HG03103 (cell line): ENCODE results near the gene YWHAH.

Source experiments
- ATAC-seq: cut with Tn5 transposase; IDR thresholded peaks from one replicate; pipeline ENCODE4 v1.9.1; 2021; ENCODE audit warnings: low read depth; ENCODE audit not compliant: unreplicated experiment

Gene YWHAH

DNA sequence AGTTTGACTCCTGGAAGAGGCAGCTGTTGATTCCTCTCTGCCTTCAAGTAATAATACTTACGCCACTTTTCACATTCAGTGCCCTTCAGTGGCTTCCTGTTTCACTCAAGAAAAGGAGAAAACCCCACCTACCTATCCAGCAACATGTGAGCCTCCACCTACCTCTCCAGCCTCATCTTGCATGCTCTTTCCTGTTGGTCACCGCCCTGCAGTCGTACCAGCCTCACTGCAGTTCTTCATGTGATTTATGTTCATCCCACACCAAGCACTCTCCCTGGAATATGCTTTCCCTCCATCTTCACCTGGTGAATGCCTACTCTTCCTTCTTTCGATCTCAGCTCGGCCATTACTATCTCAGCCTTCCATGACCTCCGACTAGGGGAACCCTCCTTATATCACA lies 21.8 kb upstream of the YWHAH start:
- ATAC-seq: no peak

DNA sequence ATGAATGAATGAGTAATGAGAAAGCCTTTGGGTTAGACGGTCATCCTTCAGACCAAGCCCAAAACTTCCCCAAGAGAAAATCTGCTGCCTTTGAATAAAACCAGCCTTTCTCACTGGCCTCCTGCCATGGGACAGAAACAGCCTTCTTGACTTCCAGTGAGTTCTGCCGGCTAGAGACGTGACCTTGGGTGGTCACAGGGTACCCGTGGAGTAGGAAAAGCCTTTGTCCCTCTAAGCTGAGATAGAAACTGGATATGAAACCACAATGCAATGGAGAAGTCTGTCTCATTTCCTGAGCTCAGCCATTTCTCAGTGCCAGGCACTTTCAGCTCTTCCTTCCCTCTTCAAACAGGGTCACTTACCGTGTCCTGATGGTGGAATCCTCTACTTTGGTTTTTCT lies 21.2 kb upstream of the YWHAH start:
- ATAC-seq: no peak

DNA sequence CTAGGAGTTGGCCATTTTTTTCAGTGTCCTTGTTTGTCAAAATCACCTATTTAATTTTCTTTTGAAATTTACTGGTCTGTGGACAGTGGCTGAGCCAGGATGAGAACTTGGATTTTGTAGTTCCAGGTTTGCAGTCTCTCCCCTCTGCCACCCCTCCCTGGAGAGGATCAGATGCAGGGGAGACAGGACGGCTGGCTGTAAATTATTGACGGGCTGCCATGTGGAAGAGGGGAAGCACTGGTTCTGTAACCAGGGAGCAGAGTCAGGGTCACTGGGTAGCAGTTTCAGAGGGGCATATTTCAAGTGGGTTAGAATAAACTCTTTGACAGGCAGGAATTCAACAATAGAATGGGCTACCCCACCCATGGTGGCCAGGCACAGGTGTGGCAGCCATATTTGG lies 20.6 kb upstream of the YWHAH start:
- ATAC-seq: no peak

DNA sequence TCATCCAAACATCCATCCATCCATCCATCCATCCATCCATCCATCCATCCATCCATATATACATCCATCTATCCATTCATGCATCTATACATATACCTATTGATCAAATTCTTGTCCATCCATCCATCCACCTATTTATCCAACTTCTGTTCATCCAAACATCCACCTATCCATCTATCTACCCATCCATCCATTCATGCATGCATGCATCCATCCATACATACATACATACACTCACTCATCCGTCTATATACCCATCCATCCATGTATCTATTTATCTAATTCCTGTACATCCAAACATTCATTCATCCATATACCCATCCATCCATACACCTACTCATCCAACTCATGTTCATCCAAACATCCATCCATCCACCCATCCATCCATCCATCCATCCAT lies 19.3 kb upstream of the YWHAH start:
- ATAC-seq: no peak

DNA sequence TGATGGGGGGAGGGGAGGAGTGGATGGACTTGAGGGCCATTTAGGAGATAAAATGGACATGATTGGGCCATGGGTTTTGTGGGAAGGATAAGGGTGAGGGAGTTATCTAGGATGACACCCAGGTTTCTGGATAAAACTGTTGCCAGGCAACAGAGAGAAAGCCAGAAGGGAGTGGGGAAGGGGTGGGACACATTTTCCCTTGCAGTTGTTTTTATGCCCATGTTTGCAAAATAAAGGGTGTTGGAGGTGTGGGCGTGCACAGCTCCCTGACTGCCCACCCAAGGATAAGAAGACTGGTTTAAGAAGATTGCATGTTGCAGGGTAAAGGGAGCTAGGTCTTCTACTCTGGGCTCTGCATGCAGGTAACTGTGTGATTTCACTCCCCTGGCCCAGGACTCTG lies 18.3 kb upstream of the YWHAH start:
- no peak for ATAC-seq

DNA sequence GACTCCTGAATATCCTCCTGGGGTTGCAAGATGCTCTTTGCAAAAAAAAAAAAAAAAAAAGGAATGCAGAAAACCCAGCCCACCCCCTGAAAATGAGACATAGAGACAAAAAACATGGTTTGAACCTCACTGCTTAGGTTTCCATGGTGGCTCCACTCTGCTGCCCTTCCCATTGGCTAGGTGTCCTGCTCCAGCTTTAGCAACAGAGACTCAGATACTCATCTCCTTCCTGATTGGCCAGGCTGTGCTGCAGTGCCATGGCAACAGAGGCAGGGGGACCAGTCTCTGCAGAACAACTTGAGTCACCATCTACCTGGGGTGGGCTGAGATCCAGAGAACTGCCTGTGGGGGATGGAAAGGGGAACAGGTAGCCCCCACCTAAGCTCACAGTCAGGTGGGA lies 17.4 kb upstream of the YWHAH start:
- no peak for ATAC-seq

DNA sequence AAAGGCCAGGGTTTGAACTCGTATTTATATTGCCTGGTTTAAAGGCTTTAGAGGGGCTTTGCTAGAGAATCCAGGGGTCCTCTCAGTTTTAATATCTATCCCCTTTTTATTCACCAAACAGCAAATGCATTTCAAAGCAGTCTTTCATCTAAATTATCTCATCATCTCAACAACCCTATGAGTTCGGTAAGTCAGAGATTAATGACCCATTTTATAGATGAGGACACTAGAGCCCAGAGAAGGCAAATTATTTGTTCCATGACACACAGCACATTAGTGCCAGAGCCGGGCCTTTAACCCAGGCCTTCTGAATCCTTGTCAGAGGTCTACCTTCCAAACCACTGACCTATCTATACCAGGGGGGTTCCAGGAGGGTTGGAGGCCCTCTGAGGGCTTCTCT lies 16.8 kb upstream of the YWHAH start:
- ATAC-seq: no peak

DNA sequence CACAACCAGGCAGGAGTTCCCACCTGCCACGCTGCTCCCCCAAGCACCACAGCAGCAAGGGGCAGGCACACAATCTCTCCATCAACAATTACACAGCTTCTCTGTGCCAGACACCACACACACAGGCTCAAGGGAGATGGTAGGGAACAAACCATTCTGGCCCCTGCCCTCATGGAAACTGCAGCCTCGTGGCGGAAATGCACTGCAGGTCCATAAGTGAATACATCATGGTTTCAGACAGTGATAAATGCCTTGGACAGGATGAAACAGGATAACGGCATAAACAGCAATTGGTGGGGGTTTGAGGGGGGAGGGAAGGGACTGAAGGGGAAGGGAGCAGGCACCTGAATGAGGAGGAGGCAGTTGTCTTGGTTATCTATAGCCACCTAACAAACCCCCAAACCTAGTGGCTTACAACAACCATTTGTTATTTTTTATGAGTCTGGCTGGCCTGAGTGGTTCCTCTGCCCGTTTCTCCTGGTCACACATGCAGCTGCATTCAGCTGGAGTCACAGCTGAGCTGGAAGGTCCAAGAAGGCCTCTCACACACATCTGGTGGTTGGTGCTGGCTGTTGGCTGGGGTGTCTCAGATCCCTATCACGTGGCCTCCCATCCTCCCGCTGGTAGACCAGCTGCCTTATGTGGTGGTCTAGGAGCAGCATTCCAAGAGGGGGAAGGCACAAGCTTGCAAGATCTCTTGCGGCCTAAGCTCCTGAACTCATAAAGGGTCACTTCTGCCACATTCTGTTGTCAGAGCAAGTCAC lies 15.0 kb upstream of the YWHAH start:
- no peak for ATAC-seq

DNA sequence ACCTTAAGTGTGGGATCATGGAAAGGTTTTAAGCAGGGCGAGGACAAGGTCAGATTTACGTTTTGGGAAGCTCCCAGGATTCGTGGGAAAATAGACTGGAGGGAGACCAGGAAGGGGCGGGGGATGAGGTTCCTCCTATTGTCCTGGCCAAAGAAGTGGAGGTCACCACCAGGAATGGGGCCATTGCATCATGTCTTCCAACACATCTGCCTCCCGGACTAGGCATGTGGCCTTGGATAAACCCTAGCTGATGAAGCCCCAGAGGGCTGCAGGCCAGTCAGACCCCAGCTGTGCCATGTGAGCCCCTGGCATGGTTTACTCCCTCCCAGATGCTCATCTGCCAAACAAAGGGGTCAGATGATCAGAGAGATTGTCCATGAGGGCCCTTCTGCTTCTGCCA lies 11.5 kb upstream of the YWHAH start:
- ATAC-seq: no peak

DNA sequence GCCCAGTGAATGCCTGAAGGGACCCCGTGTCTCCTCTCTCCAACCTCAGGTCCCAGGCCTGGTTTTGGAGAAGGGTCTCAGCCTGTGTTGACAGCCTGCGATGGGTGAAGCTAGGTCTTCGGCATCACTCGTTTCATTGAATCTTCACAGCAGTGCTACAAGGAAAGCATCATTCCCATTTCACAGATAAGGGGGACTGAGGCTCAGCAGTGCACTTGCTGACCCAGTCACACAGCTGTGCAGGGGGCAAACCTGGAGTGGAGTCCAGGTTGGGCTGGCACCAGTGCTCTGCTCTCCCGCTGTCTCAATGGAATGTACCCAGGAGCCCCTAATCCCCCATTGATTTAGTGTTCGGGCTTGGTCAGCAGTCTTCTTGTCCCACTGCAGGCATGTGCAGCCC lies 10.9 kb upstream of the YWHAH start:
- ATAC-seq: no peak

DNA sequence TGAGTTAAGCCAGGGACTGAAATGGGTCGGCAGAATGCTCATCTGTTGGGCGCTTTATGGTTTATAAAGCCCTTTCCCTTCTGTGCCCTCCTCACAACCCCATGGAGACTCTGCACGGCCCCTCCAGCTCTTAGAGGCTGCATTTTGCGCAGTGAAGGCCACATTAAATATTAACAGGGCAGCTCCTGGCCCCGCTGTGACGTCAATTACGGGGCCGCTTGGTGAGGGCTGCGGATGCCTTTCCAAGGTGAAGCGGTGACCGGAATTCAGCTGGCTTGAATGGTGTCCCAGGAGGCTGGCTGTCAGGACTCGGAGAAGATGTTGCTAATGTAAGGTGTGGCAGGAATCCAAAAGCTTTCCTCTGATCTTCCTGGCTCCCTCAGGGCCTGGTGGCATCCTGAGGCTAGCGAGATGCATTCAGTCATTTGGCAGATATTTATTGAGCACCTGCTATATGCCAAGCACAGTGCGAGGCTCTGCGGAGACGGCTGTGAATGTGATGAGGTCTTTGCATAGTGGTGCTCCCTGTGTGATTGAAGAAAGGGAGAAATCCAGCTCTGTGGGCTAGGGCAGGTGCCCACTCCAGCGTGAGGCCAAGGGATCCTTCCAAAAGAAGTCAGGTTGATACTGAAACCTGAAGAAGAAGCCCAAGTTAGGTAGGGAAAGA lies 10.4 kb upstream of the YWHAH start:
- ATAC-seq: no peak

DNA sequence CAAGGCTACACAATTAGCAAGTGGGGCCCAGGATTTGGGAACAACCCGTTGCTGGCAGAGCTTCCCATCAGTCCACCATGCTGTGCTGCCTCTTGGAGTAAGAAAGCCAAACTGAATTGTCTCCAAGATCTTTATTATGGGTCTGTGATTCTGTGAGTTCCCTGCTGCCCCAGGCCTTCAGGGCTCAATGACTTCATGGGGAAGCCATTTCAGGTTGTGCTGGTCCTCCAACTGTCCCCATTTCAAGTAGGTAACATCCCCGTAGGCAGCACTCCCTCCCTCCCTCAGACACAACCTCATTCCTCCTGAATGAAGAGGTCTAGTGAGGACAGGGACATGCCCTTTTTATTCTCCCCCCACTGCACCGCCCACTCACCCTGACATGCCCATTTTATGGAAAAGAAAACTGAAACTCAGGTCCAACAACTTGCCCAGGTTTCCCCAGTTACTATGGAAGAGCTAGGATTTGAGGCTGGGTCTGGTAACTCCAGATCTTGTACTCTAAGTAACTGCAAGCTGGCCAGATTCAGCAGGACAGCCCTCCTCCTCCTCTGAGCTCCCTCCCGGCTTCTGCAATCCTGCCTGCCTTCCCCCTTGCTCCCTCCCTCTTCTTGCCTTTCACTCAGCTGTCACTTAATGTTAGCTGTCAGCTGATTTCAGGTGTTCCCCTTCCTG lies 8.2 kb upstream of the YWHAH start:
- no peak for ATAC-seq

DNA sequence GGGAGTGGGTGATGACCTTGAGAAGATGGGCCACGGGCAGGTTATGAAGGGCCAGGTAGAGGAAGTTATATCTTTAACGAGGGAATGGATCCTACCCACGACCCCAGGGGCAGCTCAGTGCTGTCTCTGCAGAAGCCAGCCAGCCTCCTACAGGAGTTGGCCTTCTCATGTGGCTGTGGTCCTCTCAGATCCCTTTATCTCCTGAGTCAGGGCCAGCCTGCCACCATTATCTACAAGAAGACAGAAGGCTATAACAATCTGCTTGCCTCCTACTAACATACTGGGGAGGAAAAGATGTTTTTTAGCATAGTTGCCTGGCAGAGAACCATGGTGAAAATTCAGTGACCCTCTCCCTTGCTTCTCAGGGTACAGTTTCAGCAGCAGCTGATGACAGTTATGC lies 7.0 kb upstream of the YWHAH start:
- ATAC-seq: no peak

DNA sequence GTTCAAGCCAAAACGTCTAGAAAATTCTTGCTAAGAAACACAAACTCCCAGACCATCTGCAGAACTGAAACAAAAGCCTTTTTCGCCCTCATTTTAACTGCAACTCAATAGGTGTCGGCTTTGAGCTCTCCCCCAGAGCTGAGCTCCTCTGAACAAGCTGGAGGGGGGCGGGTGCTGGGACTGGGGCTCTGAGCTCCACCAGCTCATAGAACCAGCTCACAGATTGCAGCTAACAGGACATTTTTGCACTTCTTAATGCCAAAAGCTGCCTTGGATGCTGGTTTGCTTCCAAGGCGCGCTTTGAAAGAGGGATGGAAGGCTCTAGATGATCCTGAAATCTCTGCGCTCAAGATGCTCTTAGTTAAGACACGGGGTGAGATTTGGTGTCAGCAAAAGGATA lies 6.0 kb upstream of the YWHAH start:
- ATAC-seq: no peak

DNA sequence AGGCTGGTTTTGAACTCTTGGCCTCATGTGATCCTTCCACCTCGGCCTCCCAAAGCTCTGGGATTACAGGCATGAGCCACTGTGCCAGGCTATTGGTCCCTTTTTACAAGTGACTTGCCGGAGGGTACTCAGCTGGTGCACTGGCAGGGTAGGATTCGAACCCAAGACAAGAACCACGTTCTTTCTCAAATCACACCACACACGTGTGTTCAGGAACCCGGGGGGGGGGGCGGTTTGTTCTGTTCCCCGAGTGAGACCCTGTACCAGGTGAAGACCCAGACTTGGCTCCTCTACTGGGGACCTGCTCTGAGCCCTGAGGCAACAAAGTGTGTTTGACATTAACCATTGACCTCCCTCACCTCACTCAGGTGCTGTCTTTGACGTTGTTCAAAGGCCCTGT lies 3.8 kb upstream of the YWHAH start:
- no peak for ATAC-seq

DNA sequence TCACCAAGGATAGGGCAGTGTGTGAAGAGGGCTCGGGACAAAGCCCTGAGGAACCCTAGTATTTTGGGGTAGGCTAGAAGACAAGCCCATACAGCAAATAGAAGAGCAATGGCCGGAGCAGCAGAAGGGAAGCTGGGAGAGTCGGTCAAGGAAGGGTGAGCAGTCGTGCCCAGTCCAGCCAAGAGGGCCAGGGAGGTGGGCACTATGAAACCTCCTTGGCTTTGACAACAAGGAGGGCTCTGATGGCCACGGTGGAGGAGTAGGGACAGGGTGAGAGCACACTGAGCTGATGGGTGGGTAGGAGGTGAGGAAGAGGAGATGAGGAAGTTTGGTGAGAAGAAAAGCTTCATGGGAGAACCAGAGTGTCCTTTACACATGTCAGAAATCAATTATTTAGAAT lies 2.2 kb upstream of the YWHAH start:
- ATAC-seq: no peak

DNA sequence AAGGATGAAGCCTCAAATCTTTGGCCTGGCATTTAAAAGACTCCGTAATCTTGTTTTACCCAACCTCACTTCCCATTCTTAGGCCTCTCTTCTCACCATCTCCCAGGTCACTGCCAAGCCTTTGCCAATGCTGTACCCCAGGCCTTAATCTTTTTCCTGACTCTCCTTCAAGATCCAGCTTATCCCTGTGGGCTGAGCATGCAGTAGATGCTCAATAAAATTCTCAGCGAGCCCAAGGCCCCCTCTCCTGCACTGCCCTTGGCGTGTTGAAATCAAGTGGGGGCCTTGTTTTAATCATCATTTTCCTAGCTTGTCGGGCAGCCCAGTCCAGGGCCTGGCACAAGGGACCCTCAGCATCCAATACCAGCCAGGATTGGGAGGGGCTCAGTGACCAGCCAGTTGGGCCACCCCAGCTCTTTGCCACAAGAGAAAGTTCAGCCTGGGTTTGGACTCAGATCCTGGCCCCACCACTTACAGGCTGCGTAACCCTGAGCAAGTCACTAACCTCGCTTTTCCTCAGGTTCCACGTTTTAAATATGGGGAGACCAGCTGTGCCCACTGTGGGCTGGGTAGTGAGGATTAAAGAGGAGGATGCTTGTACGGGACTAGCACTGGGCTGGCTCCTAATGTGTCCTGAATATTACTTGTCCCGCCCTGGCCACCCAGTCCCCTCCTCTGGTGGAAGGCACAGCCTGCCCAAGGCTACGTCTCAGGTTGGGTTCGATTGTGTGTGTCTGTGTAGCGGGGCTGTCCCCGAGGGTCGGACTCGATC lies 943 bp upstream of the YWHAH start:
- no peak for ATAC-seq

DNA sequence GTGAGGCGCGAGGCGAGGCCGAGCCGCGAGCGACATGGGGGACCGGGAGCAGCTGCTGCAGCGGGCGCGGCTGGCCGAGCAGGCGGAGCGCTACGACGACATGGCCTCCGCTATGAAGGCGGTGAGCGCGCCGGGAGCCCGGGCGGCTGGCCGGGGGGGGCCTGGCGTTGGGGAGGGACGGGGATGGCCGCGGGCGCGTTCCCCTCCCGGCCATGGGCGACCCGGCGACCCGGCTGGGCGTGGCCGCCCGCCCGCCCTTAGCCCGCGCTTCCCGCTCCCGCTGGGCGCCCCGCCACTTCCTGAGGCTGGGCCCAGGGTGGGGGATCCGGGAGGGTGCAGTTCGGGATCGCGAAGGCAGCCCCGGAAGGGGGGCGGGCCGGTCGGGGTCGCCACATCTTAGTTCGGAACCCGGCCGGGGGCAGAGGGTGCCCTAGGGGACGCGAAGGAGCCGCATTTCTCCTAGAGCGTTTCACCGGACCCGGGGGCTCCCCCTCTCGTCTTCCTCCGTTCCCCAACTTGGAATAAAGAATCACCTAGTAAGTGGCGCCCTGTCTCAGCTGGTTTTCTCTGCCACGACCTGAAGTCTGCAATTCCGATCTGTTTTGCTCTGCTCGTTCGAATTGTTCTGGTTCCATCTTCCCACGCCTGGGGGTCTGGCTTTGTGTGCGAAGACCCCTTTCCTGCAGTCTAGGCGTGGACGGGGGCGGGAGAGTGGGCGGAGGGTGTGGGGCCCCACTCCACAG lies 536 bp downstream of the YWHAH start:
- ATAC-seq: peak; percentile 20

DNA sequence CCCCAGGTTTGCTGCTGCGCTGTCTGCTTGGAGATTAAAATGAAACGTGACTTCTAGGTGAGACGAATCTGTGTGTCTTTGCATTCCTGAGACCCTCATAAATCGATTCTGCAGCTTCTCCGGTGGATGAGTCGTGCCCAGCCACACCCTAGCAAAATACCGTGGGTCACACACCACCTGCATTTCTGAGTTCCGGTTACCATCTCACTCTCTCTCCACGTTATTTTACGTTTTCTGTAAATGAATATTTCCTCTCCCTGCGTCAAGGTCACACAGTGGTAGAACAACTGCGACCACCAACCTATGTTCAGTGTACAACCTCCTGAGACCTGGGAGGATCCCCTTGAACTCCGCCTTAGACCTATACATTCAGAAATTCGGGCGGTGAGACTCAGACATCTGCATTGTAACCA lies 1.1 kb downstream of the YWHAH start:
- no peak for ATAC-seq

DNA sequence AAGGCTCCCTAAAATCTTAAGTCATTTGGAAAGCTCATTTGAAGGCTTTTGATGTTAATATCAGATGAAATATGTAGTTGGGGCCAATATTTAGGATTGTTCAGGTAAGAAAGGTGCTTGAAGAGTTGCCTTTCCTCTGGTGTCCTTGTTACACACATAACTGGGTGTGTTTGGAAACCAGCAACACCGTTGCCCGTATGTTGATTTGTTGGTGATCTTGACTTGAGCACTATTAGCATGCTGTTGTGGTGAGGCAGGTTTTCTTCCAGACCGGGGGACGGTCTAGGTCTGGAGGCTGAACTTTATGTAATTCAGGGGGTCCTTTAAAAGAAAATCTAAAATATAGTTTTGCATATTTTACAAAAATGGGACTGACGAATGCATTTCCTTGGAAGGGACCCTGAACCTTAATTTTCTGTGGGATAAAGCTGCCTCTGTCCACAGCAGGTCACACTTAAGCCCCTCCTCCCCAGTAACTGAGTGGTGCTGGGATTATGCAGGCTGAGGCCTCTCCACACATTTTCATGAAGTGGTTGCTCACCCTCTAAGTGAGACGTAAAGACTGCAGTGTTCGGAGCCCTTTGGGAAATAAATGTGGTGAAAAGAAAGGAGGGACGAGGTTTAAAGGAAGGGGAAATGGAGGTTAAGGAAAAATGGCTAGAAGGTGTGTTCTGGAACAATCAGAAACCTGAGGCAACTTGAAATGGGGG lies 1.8 kb downstream of the YWHAH start:
- no peak for ATAC-seq
